HepG2 (cell line): Measurements from ENCODE around the gene ANKS1A. TPM values are rescaled to one million over a fixed set of nuclear protein-coding genes. Genes with fewer than 3 reads are reported as not detected.

Source experiments
- ATAC-seq: fragments of 200-7000 bp; cut with Tn5 transposase; 3 replicates; pipeline ENCODE4 v1.9.1; 2020; ENCODE audit warnings: mild to moderate bottlenecking, moderate library complexity
- BruUV-seq: library from RNA; stranded (reverse); fragments of 400-500 nt; replicated peaks from 2 replicates; lab custom pipeline; 2021; lab: Mats Ljungman, UMichigan
- CTCF ChIA-PET: fragments of 300-600 bp; formaldehyde crosslinking; extraction: SDS; loops from one replicate; lab custom pipeline; 2021; ENCODE audit warnings: low total read pairs, inconsistent platforms, low intra/inter-chr PET ratio; lab: Yijun Ruan, JAX
- POLR2A ChIA-PET: fragments of 350-600 bp; sonication (Branson Sonifier 250); formaldehyde crosslinking; loops from one replicate; lab custom pipeline; 2020; ENCODE audit warnings: antibody characterized with exemption, inconsistent platforms; lab: Yijun Ruan, JAX
- DNase-seq: peaks from one replicate; pipeline ENCODE4 v3.0.0-alpha.2; 2015; ENCODE audit warnings: low spot score
- FAIRE-seq: peaks from 3 replicates; lab custom pipeline; 2011; peaks lifted over from hg19 to GRCh38; lab: Jason Lieb, UNC
- H2AFZ ChIP-seq: one replicate; pipeline ENCODE4 v1.6.1; 2011; ENCODE audit warnings: low read length, inconsistent platforms
- H3K27ac ChIP-seq: fragments of 300-600 bp; 3 replicates; pipeline ENCODE4 v1.8.0; 2011; ENCODE audit warnings: mixed run types, mild to moderate bottlenecking, mixed read lengths, low read length, inconsistent platforms; ENCODE audit not compliant: insufficient read depth; ENCODE audit errors: extremely low read length
- H3K27me3 ChIP-seq, 2 experiments: fragments of 200-600 bp in 1 of 2; 2 replicates in 1 of 2; 3 replicates in 1 of 2; pipeline versions ENCODE4 v1.6.0 to v1.8.0; 2011; ENCODE audit warnings: low read length in 2 of 2, mild to moderate bottlenecking in 2 of 2, moderate library complexity in 2 of 2, inconsistent platforms in 1 of 2; ENCODE audit not compliant: insufficient read depth in 2 of 2, control insufficient read depth in 1 of 2
- H3K36me3 ChIP-seq, 2 experiments: fragments of 200-600 bp in 1 of 2; replicated peaks in 1 of 2; 2 replicates in 1 of 2; 3 replicates in 1 of 2; pipeline versions ENCODE4 v1.5.1 to v1.8.0; 2011; ENCODE audit warnings: low read length in 2 of 2, inconsistent platforms in 1 of 2; ENCODE audit not compliant: insufficient read depth in 2 of 2, control insufficient read depth in 1 of 2
- H3K4me1 ChIP-seq: 2 replicates; pipeline ENCODE4 v1.5.1; 2012; ENCODE audit warnings: low read length, inconsistent platforms; ENCODE audit not compliant: insufficient read depth
- H3K4me2 ChIP-seq: 2 replicates; pipeline ENCODE4 v1.6.0; 2011; ENCODE audit warnings: low read depth, low read length, inconsistent platforms
- H3K4me3 ChIP-seq, 3 experiments: fragments of 200-600 bp in 1 of 3; sonication (generic), shearing (Covaris generic) in 1 of 3; replicated peaks in 1 of 3; 2 replicates each; pipeline ENCODE4 v1.5.1; 2011 to 2016; ENCODE audit warnings: low read length in 3 of 3, inconsistent platforms in 2 of 3, low read depth in 2 of 3, mild to moderate bottlenecking in 2 of 3, control low read depth in 1 of 3, mixed read lengths in 1 of 3; ENCODE audit not compliant: insufficient read depth in 1 of 3
- H3K79me2 ChIP-seq: one replicate; pipeline ENCODE4 v1.6.1; 2011; ENCODE audit warnings: low read length, inconsistent platforms; ENCODE audit not compliant: insufficient read depth
- H3K9ac ChIP-seq: 2 replicates; pipeline ENCODE4 v1.6.0; 2011; ENCODE audit warnings: mild to moderate bottlenecking, low read depth, low read length, inconsistent platforms; ENCODE audit not compliant: insufficient read depth
- H3K9me3 ChIP-seq: 2 replicates; pipeline ENCODE4 v1.5.1; 2012; ENCODE audit warnings: mild to moderate bottlenecking, low read length
- H4K20me1 ChIP-seq: 2 replicates; pipeline ENCODE4 v1.6.0; 2011; ENCODE audit warnings: inconsistent platforms, mild to moderate bottlenecking, low read length, moderate library complexity; ENCODE audit not compliant: insufficient read depth
- AHDC1 ChIP-seq: sonication (generic); formaldehyde crosslinking; IDR thresholded peaks from 2 replicates; pipeline ENCODE4 v1.5.1; 2020; ENCODE audit warnings: mild to moderate bottlenecking, missing genetic modification reagents, borderline replicate concordance
- MBD4 ChIP-seq: IDR thresholded peaks from 2 replicates; pipeline ENCODE4 v1.6.1; 2012; ENCODE audit warnings: low read length, inconsistent platforms, borderline replicate concordance
- NFATC3 ChIP-seq: sonication (generic); formaldehyde crosslinking; IDR thresholded peaks from 2 replicates; pipeline ENCODE4 v1.5.1; 2020; ENCODE audit warnings: mild to moderate bottlenecking, missing genetic modification reagents
- NFKBIZ ChIP-seq: IDR thresholded peaks from 2 replicates; pipeline ENCODE4 v1.6.1; 2018; ENCODE audit warnings: missing genetic modification reagents, missing compliant biosample characterization
- RCOR2 ChIP-seq: IDR thresholded peaks from 2 replicates; pipeline ENCODE4 v1.6.1; 2016; ENCODE audit warnings: missing biosample characterization, missing genetic modification reagents
- TERF1 ChIP-seq: sonication (generic); formaldehyde crosslinking; IDR thresholded peaks from 2 replicates; pipeline ENCODE4 v1.8.0; 2022; ENCODE audit warnings: mild to moderate bottlenecking, missing genetic modification reagents, moderate library complexity
- THAP8 ChIP-seq: sonication (generic); formaldehyde crosslinking; IDR thresholded peaks from 2 replicates; pipeline ENCODE4 v1.5.1; 2020; ENCODE audit warnings: missing genetic modification reagents, mild to moderate bottlenecking, borderline replicate concordance
- ZBTB14 ChIP-seq: sonication (generic); formaldehyde crosslinking; IDR thresholded peaks from 2 replicates; pipeline ENCODE4 v1.4.0; 2020; ENCODE audit warnings: missing genetic modification reagents
- ZNF432 ChIP-seq: sonication (generic); formaldehyde crosslinking; IDR thresholded peaks from 2 replicates; pipeline ENCODE4 v1.5.0; 2020; ENCODE audit warnings: missing genetic modification reagents, mild to moderate bottlenecking, borderline replicate concordance
- ZNF484 ChIP-seq: sonication (generic); formaldehyde crosslinking; IDR thresholded peaks from 2 replicates; pipeline ENCODE4 v1.5.1; 2020; ENCODE audit warnings: mild to moderate bottlenecking, low read depth, missing genetic modification reagents, borderline replicate concordance
- ZNF546 ChIP-seq: sonication (generic); formaldehyde crosslinking; conservative IDR thresholded peaks from 2 replicates; pipeline ENCODE4 v1.8.1; 2023; ENCODE audit warnings: mild to moderate bottlenecking, missing genetic modification reagents
- ZZZ3 ChIP-seq: sonication (generic); formaldehyde crosslinking; IDR thresholded peaks from 2 replicates; pipeline ENCODE4 v1.4.0; 2020; ENCODE audit warnings: missing genetic modification reagents, mild to moderate bottlenecking, borderline replicate concordance
- WGBS: methylation state at CpG from one replicate; pipeline ENCODE4 v1.1.6; 2017; ENCODE audit warnings: low lambda C conversion rate; 5-methylcytosine and 5-hydroxymethylcytosine counted together
- in situ Hi-C: cut with HindIII; loops from 2 replicates; pipeline ENCODE4 v1.10.0; 2017; ENCODE audit warnings: low pct_unique_long_range_greater_than_20kb; ENCODE audit not compliant: extremely low pct_ligation_motif_present
- intact Hi-C: fragments of 100-400 bp; cut with micrococcal nuclease; formaldehyde crosslinking; loops from one replicate; pipeline ENCODE4 v1.10.0; 2022; ENCODE audit not compliant: unreplicated experiment
- polyA plus RNA-seq, 8 experiments: library from polyadenylated mRNA; depleted of rRNA in 3 of 8; stranded (reverse) in 7 of 8; unstranded in 1 of 8; fragments of >200 nt; fragmentation: Illumina TruSeq in 4 of 8; extraction: Trizol in 4 of 8; gene quantifications; 2 replicates each; pipeline versions ENCODE4 v1.2.1 to v1.2.3, GENCODE V29; 2011 to 2016; ENCODE audit warnings: low read depth in 4 of 8, missing spikeins in 1 of 8, mixed read lengths in 1 of 8; ENCODE audit not compliant: insufficient read depth in 1 of 8
- total RNA-seq, 5 experiments: library from RNA; depleted of rRNA; stranded (reverse); fragments of >200 nt; fragmentation: Illumina TruSeq; extraction: Trizol; gene quantifications; 2 replicates each; pipeline ENCODE4 v1.2.3, GENCODE V29; 2016; ENCODE audit warnings: low read depth in 1 of 5

The ANKS1A gene
- total and polyA plus RNA-seq, 2 of the 13 experiments (the other 11 are each of a cell fraction or from before 2014, with no cell fraction given): 7.2 to 15.1 TPM

- TF ChIP-seq AHDC1 (CRISPR knock-in tag): no peak
Measured at GRCh38 chr6:35056952-35057351, 167.9 kb downstream of the ANKS1A start (continued).

- H3K4me2 ChIP-seq: no peak overlapping the region
- no peak for FAIRE-seq
- no peaks in the 10 kb centered on the region for H3K9me3 ChIP-seq
- H3K27ac ChIP-seq: no peak overlapping the region
- WGBS: 96% methylated on average over 13 of the region's 17 CpGs
- ATAC-seq: no peak
- H3K9ac ChIP-seq: no peak overlapping the region
- CTCF ChIA-PET: no interaction called here
- H3K4me3 ChIP-seq: no peak overlapping the region
- POLR2A ChIA-PET: no interaction called here
- no peaks in the 10 kb centered on the region for H4K20me1 ChIP-seq
- intact Hi-C loops: no loop called here
- H3K79me2 ChIP-seq: no peaks in the 10 kb centered on the region
- in situ Hi-C loops: no loop called here
- no TSS peak for BruUV-seq
- H3K36me3 ChIP-seq: peaks cover 15 to 36% of the 10 kb centered on the region in 2 experiments; a peak in 4 of 5 replicates
- H3K27me3 ChIP-seq: no peaks in the 10 kb centered on the region
- no peaks in the 10 kb centered on the region for H3K4me1 ChIP-seq
- H2AFZ ChIP-seq: no peak overlapping the region
- no peak for DNase-seq
- TF ChIP-seq ZNF546 (no peak), ZNF484 (CRISPR knock-in tag) (no peak), ZBTB14 (CRISPR knock-in tag) (no peak), NFATC3 (CRISPR knock-in tag) (no peak), MBD4 (no peak), ZNF432 (CRISPR knock-in tag) (no peak), RCOR2 (CRISPR knock-in tag) (no peak), THAP8 (CRISPR knock-in tag) (no peak), ZZZ3 (CRISPR knock-in tag) (no peak), NFKBIZ (no peak), TERF1 (CRISPR knock-in tag) (no peak)
Measured at GRCh38 chr6:35057449-35058357, 168.6 kb downstream of the ANKS1A start.
